Activated gamma-delta T cell treated with Interleukin-2 at 50 U/mL for 16 hours (primary cell): Measurements from ENCODE around the gene MMEL1.
A peak's percentile ranks its signal among the peaks of the same experiment; 100 is the strongest.
"Not testable (repeated sequence)": the region's sequence is repeated elsewhere in the genome, so short reads cannot be mapped to it uniquely, and the experiment has no call there.

Source experiments
- DNase-seq: peaks from one replicate; pipeline ENCODE4 v3.0.0-alpha.2; 2020

The MMEL1 gene

DNA sequence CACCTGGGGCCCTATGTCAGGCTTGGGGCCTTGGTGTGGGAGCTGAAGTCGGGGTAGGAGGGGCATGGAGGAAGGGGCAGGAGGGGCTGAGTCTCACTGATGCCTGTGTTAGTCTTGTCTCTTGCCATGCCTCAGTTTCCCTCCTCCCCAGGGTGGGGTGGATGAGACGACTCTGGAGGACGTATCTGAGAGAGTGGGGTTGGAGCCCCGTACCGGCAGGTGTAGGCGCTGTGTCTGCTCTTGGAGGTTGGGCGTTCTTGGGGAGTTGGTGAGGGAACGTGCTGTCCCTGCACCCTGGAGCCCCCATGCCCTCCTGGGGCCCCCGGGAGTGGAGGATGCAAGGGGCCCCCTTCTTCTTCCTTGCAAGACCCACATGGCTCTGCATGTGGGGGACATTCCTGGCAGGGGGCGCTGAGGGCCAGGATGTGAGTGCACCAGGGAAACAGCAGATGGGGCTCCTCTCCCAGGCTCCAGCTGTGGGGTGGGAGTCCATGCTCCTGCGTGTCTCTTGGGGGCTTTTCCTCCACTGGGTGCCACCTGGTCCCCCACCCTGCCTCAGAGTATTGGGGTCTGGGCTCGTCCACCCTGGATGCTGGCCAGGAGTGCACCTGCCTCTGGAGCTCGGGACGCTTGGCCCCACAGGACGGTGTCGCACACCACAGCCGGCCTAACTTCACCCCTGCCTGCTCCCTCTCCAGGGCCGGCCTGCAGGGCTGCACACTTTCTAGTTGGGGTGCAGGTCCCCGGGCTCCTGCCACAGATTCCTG, 78.0 kb downstream of the MMEL1 start:
- peak; percentile 61 for DNase-seq

DNA sequence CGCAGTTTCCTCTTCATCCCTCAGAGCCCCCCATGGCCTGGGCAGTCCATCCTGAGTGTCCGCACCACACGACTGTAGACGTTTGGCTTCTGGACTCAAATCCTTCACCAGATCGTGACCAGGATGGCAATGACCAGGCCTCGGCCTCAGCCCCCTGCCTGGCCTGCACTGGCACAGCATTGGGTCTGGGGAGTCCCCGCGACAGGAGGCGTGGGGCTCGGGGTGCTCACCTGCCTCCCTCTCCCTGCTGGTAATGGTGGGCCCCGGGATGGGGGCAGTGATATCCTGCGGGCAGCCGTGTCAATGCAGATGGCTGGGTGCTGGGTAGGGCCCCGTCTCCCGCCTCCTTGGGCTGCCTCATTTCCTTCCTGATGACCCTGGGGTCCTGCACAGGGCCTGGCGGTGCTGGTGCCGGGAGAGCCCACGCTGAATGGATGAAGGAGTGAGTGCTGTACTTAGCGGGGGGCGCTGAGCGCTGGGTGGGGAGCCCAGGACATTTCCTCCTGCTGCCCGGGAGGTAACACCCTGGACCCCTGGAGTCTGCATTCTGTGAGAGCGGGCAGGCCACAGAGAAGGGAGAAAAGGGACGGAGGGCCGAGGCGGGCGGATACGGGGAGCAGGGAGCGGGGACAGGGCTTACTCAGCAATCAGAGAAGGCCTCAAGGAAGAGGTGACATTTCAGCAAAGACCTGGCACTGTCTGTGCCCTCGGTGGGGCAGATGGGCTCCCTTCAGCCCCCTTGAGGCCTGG, 78.8 kb downstream of the MMEL1 start:
- no peak for DNase-seq

GRCh38 chr1:2553076-2553475, 79.7 kb downstream of the MMEL1 start:
- not testable (repeated sequence) for DNase-seq

- DNase-seq, result no peak
Measured at GRCh38 chr1:2552189-2552588, 80.6 kb downstream of the MMEL1 start.

- not testable (repeated sequence) for DNase-seq
Measured at GRCh38 chr1:2551544-2551943, 81.3 kb downstream of the MMEL1 start.

- DNase-seq, result not testable (repeated sequence)
Measured at GRCh38 chr1:2550309-2550861, 82.4 kb downstream of the MMEL1 start.

DNA sequence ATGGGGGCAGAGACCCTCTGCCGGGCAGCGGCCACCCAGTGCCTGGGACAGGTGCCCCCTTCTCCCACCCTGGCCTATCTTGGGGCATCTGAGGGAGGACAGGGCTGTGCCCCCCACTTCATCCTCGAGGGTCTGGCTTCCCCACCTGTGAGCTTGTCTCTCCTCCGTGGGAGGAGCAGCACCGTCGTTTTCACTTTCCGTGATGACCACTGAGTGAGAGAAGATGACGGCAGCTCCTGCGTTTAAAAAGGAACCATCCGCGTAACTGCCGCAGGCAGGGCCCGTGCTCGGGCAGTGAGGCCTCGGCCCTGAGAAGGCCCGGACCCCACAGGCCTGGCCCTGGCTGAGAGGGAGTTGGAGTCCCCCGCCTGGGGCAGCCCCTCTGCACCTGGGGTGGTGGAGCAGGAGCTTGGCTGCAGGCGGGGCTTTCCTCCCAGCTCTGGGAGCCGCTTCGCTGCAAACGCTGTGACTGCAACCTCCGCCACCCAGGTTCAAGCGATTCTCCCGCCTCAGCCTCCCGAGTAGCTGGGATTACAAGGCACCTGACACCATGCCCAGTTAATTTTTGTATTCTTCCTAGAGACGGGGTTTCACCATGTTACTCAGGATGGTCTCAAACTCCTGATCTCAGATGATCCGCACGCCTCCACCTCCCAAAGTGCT, 83.3 kb downstream of the MMEL1 start:
- DNase-seq, result not testable (repeated sequence)

GRCh38 chr1:2548068-2548589, 84.7 kb downstream of the MMEL1 start:
- peak; percentile 88 for DNase-seq

DNA sequence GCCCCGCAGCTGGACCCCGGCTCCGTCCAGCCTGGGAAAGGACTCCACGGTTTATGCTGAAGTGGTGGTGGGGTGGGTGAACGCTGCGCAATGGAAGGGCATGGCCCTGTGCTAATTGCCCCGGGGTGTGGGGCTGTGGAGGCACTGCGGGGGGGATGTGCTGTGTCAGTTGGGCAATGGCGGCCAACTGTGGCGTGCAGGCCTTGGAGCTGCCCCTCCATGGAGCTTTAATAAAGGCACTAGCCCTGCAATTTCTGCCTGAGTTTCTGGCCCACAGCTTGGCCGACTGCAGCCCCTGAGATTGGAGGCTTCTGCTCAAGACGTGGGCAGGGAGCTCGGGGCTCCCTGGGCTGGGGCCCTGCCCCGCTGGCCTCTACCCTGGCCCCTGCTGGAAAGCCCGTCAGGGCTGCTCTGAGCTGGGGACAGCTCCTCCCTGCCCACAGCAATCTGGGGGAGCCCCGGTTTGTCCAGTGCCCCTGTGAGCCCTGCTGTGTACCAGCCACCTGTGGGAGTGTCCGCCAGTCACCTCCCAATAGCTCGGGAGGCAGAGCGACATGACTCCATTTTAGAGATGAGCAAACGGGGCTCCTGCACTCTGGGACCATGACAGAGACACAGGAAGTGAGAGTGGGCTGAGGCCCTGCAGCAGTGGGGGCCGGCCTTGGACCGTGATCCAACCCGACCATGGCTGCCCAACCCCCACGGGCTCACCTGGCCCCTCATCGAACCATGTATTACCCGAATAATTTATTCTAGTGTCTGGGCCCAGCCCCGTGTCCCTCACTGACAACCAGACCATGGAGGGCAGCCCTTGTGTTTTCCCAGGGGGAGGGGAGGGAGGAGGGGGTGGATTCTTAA, 85.4 kb downstream of the MMEL1 start:
- DNase-seq, result peak; percentile 52

GRCh38 chr1:2546515-2547209, 86.2 kb downstream of the MMEL1 start:
- DNase-seq, result peak; percentile 73

DNA sequence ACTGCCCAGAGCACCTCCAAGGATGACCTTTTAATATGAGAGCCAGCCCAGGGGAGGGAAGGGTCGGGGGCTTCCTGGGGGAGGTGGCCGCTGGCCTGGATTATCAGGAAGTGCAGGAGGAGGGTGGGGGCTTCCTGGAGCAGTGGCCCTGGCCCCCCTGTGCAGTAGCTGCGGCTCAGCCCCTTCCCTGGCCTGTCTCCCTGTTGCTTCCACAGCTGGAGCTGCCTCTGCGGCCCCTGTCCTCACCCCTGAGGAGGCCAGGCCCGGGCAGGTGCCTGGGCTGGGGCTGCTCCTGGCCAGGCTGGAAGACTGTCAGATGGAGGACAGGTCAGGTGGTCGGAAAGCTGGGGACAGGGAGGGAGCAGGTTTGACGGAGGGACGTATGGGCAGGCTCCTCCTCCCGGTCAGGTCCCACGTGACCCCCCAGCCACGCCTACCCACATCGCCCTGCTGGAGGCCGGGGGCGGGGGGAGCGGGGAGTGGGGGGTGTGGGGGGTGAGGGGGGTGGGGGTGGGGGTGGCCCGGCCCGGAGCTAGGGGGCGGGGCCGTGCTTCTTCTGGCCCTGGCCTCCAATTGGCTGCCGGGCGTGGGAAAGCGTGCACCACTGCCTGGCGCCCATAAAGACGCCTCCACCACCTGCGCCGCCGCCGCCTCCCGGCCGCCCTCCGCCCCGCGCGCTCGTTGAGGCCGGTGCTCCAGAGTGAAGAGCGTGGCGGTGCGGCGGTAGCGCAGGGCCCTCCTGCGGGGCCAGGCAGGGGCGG, 86.9 kb downstream of the MMEL1 start:
- DNase-seq, result peak; percentile 88

DNA sequence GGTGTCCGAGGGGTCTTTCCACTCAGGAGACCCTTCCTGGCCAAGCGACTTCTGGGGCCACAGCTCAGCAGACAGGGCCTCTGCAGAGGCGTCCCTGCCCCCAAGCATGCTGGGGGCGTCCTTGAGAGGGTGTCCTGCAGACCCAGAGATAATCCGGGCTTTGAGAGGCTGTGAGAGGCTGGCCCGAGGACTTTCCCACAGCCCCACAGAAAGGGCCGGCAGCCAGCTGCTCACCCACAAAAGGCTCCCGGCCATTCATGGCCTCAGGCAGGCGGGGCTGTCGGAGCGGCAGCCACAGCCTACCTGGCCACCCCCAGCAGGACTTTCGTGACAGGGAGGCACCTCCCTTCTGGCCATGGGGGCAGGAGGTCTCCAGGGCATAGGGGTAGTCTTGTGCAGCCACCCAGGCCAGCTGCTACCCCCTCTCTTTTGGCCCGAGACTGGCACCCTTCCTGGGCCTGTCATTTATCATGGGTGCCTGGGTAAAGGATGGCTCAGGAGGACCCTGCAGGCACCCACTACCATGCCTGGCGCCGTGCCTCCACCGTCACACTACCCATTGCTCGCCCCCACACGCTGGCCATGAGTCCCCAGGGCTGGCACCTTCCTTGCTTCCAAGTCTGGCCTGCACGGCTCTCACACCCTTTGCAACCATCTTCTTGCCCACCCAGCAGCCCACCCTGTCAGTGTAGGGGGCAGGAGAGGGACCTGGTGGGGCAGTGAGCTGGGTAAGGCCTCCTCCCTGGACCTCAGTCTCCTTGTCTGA, 87.8 kb downstream of the MMEL1 start:
- DNase-seq, result no peak

DNA sequence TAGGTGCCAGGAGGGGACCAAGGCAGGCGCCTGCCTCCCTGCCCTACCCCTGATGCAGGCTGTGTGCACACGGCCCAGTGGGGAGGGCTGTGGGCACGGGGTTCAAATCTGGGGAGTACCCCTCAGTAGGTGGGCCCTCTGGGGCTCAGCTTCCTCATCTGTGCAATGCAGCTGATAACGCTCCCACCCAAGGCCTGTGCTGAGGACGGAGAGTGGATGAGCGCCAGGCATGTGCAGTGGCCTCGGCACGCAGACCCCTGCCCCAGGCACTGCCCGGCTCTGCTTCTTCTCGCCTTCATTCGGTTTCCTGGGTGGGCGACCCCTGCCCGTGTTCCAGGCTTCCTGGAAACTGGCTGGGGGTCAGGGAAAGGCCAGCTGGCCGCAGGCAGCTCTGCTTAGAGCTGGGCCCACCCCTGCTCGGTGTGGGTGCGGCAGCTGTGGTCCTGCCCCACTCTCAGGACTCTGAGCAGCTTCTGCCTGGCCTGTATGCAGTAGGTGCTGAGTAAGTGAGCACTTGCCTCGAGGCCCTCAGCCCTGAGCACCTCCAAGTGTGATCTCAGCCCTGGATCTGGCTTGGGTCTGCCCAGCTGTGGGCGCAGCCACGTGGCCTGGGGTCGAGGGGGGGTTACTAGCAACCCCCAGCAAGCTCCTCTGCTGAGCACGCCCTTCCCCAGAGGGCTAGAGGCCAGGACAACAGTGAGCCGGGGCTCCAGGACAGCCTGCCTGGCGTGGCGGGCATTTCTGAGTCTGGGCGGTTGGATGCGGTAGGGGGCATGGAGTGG, 88.5 kb downstream of the MMEL1 start:
- DNase-seq, result no peak

- DNase-seq, result peak; percentile 56
Measured at GRCh38 chr1:2543543-2544092, 89.2 kb downstream of the MMEL1 start.

GRCh38 chr1:2542246-2542915, 90.4 kb downstream of the MMEL1 start:
- DNase-seq, result no peak

DNA sequence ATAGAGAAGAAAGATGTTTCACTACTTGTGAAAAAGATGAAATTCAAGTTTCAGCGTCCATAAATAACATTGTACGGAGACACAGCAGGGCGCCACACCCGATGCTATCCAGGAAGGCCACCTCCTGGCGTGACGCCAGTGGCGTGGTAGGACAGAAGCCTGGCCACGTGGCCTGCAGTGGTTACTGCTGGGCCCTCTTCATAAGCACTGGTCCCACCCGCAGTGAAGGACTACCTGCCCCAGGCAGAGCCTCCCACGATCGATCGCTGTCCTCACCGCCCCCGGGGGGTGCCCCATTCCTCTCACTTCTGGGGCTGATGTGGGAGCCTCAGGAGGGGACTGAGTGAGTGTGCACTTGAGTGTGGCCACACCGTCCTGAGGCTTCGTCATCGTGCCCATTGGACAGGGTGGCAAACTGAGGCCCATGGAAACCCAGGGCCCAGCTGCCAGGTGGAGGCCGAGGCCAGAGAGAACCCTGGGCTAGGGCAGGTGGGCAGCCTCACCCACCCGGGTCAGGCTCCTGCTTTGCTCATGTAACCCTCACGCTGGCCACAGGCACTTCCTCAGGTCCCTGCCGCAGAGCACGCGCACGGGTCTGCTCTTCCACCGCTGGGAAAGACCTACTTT, 91.1 kb downstream of the MMEL1 start:
- no peak for DNase-seq

DNA sequence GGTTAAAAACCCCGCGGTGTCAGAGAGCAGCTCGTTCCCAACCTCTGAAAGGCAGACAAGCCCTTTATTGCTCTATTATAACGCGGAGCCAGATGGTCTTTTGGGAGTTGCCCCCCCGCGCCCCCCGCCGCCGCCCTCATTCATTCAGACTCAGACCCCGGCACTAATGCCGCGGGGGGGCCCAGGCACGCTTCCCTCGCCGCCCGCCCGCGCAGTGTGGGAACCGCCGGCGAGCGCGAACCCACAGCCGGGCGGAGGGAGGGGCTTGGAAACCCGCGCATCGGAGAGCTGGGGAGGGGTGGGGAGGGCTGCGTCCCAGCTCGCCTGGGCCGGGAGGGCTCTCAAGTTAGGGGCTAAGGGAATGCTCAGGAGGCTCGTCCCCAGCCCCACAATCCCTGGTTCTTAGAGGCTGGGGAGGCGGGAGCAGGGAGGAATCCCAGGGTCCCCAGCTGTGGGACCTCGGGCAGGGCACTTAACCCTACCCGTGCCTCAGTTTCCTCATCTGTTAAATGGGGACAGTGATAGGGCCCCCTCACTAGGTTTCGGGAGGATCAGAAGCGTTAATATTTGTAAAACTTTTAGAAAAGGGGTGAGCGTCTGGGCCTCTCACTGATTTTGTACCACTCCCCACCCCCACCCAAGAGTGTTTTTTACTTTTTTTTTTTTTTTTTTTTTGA, 91.9 kb downstream of the MMEL1 start:
- DNase-seq, result no peak
